Thoracic aorta (tissue), 2 donors: ENCODE measurements around the gene UBE2V1. TPM values are rescaled to one million over a fixed set of nuclear protein-coding genes. Genes with fewer than 3 reads are reported as not detected.

ENCODE experiments used
- ATAC-seq: fragments of 150-250 bp; one replicate; pipeline ENCODE4 v1.8.0; 2017; ENCODE audit warnings: low read depth; ENCODE audit not compliant: insufficient number of reproducible peaks, low FRiP score
- DNase-seq: peaks from one replicate; pipeline ENCODE4 v3.0.0-alpha.2; 2020; ENCODE audit warnings: low spot score
- H3K27ac ChIP-seq, 2 donors: fragments of 200-600 bp; sonication (generic); 1 replicate in 1 of 2; 2 replicates in 1 of 2; pipeline ENCODE4 v1.5.1; 2016; ENCODE audit warnings: mild to moderate bottlenecking in 2 of 2, moderate library complexity in 2 of 2
- H3K27me3 ChIP-seq: fragments of 200-600 bp; sonication (generic); replicated peaks from 2 replicates; pipeline ENCODE4 v1.6.0; 2016; ENCODE audit warnings: mild to moderate bottlenecking; ENCODE audit not compliant: insufficient read depth
- H3K36me3 ChIP-seq: fragments of 200-600 bp; sonication (generic); one replicate; pipeline ENCODE4 v1.5.1; 2016
- H3K4me1 ChIP-seq, 2 donors: fragments of 200-600 bp; sonication (generic); 1 replicate in 1 of 2; 2 replicates in 1 of 2; pipeline versions ENCODE4 v1.5.1 to v1.6.0; 2016; ENCODE audit warnings: low read depth in 2 of 2, mild to moderate bottlenecking in 1 of 2; ENCODE audit not compliant: control insufficient read depth in 1 of 2
- H3K4me3 ChIP-seq: fragments of 200-600 bp; sonication (generic); 2 replicates; pipeline ENCODE4 v1.5.1; 2016; ENCODE audit warnings: mild to moderate bottlenecking
- H3K9me3 ChIP-seq: fragments of 200-600 bp; sonication (generic); 2 replicates; pipeline ENCODE4 v1.5.1; 2016
- total RNA-seq, 2 donors: library from RNA; depleted of rRNA; stranded (reverse); fragments of >200 nt; gene quantifications; one replicate each; pipeline versions ENCODE4 v1.1.0 to v1.2.3, GENCODE V29; 2016
- TF ChIP-seq, protein P1 (sequence below): fragments of 200-600 bp; sonication (generic); IDR thresholded peaks from one replicate; pipeline ENCODE4 v1.5.1; 2019; ENCODE audit warnings: antibody characterized with exemption

The UBE2V1 gene
- total RNA-seq, 2 donors from 2014 or later = 91.7 to 98.4 TPM

DNA sequence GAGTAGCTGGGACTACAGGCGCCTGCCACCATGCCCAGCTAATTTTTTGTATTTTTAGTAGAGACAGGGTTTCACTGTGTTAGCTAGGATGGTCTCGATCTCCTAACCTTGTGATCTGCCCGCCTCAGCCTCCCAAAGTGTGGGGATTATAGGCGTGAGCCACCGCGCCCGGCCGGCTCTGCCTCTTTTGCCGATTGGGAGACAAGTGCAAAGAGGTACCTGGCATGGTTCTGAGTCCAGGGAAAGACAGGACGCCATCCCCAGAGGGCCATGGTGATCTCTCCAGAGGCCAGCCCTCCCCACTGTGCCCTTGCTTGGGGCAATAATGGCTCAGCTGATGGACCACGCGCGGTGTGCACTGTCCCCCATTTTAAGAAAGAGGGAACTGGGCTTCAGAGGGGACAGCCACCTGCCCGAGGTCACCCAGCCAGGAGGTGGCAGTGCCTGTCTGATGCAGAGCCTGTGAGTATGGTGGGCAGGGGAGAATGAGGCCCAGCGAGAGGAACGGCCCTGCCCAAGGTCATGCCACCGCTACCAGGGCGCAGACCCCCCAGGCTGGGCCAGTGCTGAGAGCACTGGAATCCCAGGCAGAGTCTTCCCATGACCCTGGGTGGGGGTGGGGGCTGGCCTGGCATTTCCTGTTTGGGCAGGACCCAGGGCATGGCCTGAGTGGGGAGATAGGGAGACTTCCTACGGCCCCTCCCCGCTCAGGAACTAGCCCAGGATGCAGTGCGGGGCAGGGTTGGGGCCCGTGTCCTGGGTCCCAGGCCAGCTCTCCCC lies 69.2 kb downstream of the UBE2V1 start:
- peaks cover 15 to 21% of the 10 kb centered on the region in 2 donors for H3K4me1 ChIP-seq
- DNase-seq (no peak), ATAC-seq (no peak)
- H3K27me3 ChIP-seq = no peaks in the 10 kb centered on the region
- no peaks in the 10 kb centered on the region for H3K36me3 ChIP-seq
- H3K27ac ChIP-seq = no peak overlapping the region
- TF ChIP-seq, protein P1, sequence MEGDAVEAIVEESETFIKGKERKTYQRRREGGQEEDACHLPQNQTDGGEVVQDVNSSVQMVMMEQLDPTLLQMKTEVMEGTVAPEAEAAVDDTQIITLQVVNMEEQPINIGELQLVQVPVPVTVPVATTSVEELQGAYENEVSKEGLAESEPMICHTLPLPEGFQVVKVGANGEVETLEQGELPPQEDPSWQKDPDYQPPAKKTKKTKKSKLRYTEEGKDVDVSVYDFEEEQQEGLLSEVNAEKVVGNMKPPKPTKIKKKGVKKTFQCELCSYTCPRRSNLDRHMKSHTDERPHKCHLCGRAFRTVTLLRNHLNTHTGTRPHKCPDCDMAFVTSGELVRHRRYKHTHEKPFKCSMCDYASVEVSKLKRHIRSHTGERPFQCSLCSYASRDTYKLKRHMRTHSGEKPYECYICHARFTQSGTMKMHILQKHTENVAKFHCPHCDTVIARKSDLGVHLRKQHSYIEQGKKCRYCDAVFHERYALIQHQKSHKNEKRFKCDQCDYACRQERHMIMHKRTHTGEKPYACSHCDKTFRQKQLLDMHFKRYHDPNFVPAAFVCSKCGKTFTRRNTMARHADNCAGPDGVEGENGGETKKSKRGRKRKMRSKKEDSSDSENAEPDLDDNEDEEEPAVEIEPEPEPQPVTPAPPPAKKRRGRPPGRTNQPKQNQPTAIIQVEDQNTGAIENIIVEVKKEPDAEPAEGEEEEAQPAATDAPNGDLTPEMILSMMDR = no peak
- H3K4me3 ChIP-seq = no peak overlapping the region
- H3K9me3 ChIP-seq = no peaks in the 10 kb centered on the region

GRCh38 chr20:50042370-50043313 lies 70.3 kb downstream of the UBE2V1 start:
- DNase-seq (no peak), ATAC-seq (no peak)
- Histone ChIP-seq H3K4me3 (no peak overlapping the region), H3K9me3 (no peaks in the 10 kb centered on the region), H3K36me3 (no peaks in the 10 kb centered on the region), H3K27ac (no peak overlapping the region), H3K4me1 (peaks cover 6 to 10% of the 10 kb centered on the region in 2 donors), H3K27me3 (no peaks in the 10 kb centered on the region)
- TF ChIP-seq, protein P1 = no peak

GRCh38 chr20:50041246-50041873 lies 71.6 kb downstream of the UBE2V1 start:
- no peaks in the 10 kb centered on the region for H3K27me3 ChIP-seq
- no peak for DNase-seq
- H3K4me1 ChIP-seq = no peaks in the 10 kb centered on the region
- H3K9me3 ChIP-seq = no peaks in the 10 kb centered on the region
- ATAC-seq = no peak
- H3K4me3 ChIP-seq = no peak overlapping the region
- no peak overlapping the region for H3K27ac ChIP-seq
- H3K36me3 ChIP-seq = no peaks in the 10 kb centered on the region
- TF ChIP-seq, protein P1 = no peak

GRCh38 chr20:50040432-50041245 lies 72.3 kb downstream of the UBE2V1 start:
- H3K36me3 ChIP-seq = no peaks in the 10 kb centered on the region
- TF ChIP-seq, protein P1 = no peak
- no peak overlapping the region for H3K4me3 ChIP-seq
- DNase-seq = no peak
- ATAC-seq = no peak
- peaks cover 0 to 1% of the 10 kb centered on the region in 2 donors for H3K4me1 ChIP-seq
- H3K27ac ChIP-seq = no peak overlapping the region
- H3K9me3 ChIP-seq = no peaks in the 10 kb centered on the region
- no peaks in the 10 kb centered on the region for H3K27me3 ChIP-seq
